NB4 (cell line): ENCODE data around the gene ACOT11.

Experiments
- DNase-seq: peaks from one replicate; pipeline ENCODE4 v3.0.0; 2010; ENCODE audit warnings: low read depth
- H3K4me3 ChIP-seq: one replicate; pipeline ENCODE4 v1.5.1; 2011; ENCODE audit warnings: mild to moderate bottlenecking, low read depth, low read length, moderate library complexity
- MYC ChIP-seq: IDR thresholded peaks from 2 replicates; pipeline ENCODE4 v1.6.1; 2011; ENCODE audit warnings: low read depth, low read length
- POLR2A ChIP-seq: IDR thresholded peaks from 2 replicates; pipeline ENCODE4 v1.6.1; 2011; ENCODE audit warnings: mild to moderate bottlenecking; ENCODE audit not compliant: insufficient read length; ENCODE audit errors: extremely low read depth
- TF ChIP-seq, protein P1 (sequence below): IDR thresholded peaks from 2 replicates; pipeline ENCODE4 v1.6.1; 2011; ENCODE audit warnings: low read depth, low read length
- TF ChIP-seq, protein P2 (sequence below): IDR thresholded peaks from one replicate; pipeline ENCODE4 v1.5.1; 2012; ENCODE audit warnings: low read depth, low read length

Gene ACOT11

DNA sequence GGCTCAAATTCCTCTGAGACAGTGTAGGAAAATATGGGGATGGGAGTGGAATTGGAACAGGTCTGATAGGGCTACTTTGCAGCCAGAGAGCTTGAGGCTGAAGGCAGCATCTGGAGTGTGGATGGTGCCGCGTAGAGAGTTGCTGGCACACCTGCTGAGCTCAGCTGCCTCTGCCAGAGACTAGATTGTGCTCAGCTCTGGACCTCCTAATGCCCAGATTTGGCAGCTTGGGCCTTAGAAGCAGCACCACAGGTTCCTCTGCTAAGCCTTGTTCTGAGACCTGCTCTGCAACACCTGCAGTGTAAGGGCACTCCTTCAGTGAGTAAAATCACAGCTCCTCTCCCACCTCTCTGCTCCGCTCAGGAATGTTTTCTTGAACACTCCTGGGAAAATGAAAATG is 23.3 kb downstream of the ACOT11 start:
- DNase-seq: peak; percentile 54

DNA sequence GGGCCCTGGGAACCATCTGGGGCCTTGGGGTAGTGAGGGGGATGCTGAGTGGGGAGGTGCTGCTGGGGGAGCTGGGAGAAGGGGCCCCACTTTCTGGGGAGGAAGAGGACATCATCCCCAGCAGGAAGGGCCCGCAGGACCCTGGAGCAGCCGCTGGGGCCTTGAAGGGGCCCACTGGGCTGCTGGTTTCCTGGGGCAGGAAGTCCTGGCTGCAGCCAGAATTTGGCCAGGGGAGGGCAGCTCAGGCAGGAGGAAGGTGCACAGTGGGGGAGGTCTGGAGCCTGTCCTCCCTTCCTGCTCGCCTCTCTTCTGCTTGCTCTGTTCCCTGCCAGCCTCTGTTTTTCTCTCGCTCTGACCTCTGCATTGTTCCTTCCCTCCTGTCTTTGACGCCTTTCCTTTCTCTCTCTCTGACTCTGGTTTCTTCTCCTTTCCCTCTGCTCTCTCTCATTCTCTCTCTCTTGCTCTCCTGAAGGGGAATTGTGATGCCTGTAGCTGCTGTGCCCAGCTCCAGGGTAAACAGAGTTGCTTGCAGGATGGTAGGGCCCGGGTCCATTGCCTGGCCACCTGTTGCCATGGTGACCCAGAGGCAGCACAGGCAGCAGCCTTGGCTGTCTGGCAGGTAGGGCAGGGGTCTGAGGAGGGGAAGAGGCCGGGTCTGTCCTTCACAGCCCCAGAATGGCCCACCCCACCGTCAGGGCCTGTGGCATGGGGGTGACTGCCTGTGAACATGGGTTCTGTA is 23.9 kb downstream of the ACOT11 start:
- H3K4me3 ChIP-seq: peak overlapping the region; percentile 21
- TF ChIP-seq, protein P1, sequence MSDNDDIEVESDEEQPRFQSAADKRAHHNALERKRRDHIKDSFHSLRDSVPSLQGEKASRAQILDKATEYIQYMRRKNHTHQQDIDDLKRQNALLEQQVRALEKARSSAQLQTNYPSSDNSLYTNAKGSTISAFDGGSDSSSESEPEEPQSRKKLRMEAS: peak; percentile 44; the same call in 1 of the 2 replicates
- no peak for TF ChIP-seq MYC
- DNase-seq: peak; percentile 92

More for the DNA sequence above, 23.3 kb downstream of the ACOT11 start:
- TF ChIP-seq POLR2A (no peak), MYC (no peak)
- TF ChIP-seq, protein P2, sequence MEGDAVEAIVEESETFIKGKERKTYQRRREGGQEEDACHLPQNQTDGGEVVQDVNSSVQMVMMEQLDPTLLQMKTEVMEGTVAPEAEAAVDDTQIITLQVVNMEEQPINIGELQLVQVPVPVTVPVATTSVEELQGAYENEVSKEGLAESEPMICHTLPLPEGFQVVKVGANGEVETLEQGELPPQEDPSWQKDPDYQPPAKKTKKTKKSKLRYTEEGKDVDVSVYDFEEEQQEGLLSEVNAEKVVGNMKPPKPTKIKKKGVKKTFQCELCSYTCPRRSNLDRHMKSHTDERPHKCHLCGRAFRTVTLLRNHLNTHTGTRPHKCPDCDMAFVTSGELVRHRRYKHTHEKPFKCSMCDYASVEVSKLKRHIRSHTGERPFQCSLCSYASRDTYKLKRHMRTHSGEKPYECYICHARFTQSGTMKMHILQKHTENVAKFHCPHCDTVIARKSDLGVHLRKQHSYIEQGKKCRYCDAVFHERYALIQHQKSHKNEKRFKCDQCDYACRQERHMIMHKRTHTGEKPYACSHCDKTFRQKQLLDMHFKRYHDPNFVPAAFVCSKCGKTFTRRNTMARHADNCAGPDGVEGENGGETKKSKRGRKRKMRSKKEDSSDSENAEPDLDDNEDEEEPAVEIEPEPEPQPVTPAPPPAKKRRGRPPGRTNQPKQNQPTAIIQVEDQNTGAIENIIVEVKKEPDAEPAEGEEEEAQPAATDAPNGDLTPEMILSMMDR: no peak
- TF ChIP-seq, protein P1: no peak
- no peak overlapping the region for H3K4me3 ChIP-seq

DNA sequence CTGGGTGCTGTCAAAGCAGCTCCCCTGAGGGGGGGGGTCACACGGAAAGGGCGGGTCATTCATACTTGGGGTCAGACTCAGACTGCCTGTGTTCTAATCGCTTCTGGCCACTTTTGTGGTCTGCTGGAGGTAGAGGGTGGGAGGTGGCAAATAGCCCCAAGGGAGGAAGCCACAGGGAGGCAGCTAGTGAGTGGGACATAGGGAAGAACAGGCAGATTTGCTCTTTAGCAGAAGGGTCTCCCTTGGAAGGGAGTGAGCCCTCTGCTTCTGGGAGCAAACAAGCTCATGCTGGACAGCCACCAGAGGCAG is 24.5 kb downstream of the ACOT11 start:
- DNase-seq: peak; percentile 80
- peak overlapping the region; percentile 16 for H3K4me3 ChIP-seq
- TF ChIP-seq, protein P2: no peak
- no peak for TF ChIP-seq POLR2A
- TF ChIP-seq, protein P1: no peak
- no peak for TF ChIP-seq MYC

DNA sequence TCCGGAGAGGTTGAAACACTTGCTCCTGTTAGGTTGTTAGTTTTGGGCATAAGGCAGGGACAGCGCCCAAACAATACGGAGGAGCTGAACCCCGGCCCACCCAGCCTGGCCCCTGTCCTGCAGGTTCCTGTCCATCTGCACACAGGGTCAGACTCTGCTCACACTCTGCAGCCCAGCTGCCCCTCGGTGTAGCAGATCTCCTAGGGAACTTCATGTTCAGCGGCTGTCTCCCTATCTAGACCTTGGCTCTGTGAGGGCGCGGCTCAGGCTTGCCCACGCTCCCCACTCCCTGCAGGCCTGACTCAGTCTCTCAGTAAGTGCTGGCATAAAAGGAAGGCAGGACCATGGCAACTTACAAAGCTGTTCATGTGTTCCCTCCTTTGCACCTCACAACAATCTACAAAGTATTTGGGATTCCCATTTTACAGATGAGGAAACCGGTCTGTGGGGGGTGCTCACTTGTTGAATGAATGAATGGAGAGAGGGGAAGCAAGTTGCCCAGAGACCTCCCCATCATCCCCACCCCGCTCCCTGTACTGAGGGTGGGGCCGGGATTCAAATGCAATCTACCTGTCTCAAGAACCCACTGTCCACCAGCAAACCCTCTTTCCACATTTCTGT is 26.2 kb downstream of the ACOT11 start:
- DNase-seq: no peak
- H3K4me3 ChIP-seq: no peak overlapping the region
- TF ChIP-seq POLR2A (no peak), MYC (no peak)
- TF ChIP-seq, protein P2: no peak
- TF ChIP-seq, protein P1: no peak

DNA sequence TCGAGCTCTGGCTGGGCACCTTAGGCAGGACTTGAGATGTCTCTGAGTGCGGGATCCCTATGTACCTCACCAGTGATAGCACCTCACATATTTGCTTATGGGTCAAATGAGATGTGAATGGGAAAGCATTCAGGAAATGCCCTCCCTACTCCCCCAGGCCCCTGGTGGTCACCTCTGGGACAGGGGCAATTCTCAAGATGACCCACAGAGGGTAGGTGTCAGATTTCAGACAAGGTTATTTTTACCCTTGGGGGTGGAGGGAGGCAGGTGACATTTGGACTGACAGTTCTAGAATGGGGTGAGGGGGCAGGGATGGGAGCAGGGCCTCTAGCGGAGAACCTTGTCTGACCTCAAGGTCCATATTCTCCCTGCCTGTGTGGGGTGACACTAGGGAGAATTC is 27.1 kb downstream of the ACOT11 start:
- H3K4me3 ChIP-seq: no peak overlapping the region
- DNase-seq: no peak
- TF ChIP-seq POLR2A: no peak
- TF ChIP-seq, protein P1: no peak
- TF ChIP-seq, protein P2: no peak
- no peak for TF ChIP-seq MYC

DNA sequence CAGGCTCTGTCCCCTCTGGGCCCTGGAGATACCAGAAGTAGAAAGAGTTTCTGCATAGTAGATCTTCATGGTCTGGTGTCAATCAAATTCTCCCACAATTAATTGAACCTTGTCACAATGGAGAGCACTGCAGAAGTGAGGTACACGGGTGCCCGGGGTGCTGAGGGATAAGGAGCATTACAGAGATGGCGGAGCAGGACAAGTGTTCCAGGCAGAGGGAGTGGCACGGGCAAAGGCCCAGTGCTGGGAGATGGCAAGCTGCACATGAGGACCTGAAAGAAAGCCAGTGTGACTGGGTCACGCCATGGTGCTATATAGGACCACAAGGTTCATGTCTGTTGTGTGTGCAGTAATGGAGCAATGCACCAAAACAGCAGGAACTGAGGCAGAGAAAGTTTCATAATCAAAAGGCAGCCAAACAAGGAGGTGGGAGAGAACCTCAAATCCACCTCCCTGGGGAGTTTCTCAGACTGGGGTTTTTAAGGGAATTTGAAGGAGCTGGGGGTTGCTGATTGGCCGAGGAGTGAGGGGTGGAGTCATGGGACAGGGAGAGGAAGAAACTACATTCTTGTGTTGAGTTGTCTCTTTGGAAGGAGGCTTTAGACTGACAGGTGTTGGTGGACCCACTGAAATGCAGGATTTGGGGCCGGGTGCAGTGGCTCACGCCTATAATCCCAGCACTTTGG is 27.7 kb downstream of the ACOT11 start:
- peak; percentile 41 for DNase-seq
- TF ChIP-seq MYC (no peak), POLR2A (no peak)
- TF ChIP-seq, protein P2: no peak
- TF ChIP-seq, protein P1: no peak
- no peak overlapping the region for H3K4me3 ChIP-seq
